ENCODE data around the gene SEMA5A.

DNA sequence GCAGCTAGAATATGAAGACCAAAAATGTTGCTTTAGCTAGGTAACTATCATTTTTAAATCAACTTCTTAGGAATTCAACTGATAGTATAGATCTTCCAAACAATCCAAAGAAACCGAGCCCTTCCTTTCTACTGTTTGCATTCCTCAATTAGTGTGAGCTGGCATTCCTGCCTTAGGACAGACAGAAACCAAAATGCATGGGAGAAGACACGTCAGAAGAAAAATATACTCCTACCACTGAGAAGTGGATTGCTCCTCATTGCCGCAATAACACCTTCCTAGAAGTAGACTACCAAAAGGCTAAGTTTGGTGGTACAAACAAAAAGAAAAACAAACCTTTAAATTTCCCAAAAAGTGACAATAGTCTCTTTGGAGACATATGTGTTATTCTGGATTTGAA, 440.0 kb downstream of the SEMA5A start:
- no peak for TF ChIP-seq POLR2A (IDR thresholded peaks at IDR 0.05)
- TF ChIP-seq, protein P1, sequence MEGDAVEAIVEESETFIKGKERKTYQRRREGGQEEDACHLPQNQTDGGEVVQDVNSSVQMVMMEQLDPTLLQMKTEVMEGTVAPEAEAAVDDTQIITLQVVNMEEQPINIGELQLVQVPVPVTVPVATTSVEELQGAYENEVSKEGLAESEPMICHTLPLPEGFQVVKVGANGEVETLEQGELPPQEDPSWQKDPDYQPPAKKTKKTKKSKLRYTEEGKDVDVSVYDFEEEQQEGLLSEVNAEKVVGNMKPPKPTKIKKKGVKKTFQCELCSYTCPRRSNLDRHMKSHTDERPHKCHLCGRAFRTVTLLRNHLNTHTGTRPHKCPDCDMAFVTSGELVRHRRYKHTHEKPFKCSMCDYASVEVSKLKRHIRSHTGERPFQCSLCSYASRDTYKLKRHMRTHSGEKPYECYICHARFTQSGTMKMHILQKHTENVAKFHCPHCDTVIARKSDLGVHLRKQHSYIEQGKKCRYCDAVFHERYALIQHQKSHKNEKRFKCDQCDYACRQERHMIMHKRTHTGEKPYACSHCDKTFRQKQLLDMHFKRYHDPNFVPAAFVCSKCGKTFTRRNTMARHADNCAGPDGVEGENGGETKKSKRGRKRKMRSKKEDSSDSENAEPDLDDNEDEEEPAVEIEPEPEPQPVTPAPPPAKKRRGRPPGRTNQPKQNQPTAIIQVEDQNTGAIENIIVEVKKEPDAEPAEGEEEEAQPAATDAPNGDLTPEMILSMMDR (IDR thresholded peaks at IDR 0.05), result no peak

Measured in uterus (tissue), 2 donors.